HK-2 (cell line): Measurements from ENCODE around the gene TEAD4.

Source experiments
- DNase-seq: peaks from one replicate; pipeline ENCODE4 v3.0.0-alpha.2; 2018; ENCODE audit not compliant: unreplicated experiment

TEAD4 gene

GRCh38 chr12:2959192-2959504, at the start of gene TEAD4:
TSS of gene TEAD4 (plus strand) at chr12:2959397.
- DNase-seq: peak; percentile 90

- no peak for DNase-seq
Measured at GRCh38 chr12:2912216-2912575, 47.0 kb upstream of the TEAD4 start.

- no peak for DNase-seq
Measured at GRCh38 chr12:2919249-2919648, 39.9 kb upstream of the TEAD4 start.

- no peak for DNase-seq
Measured at GRCh38 chr12:2922329-2922728, 36.9 kb upstream of the TEAD4 start.

- no peak for DNase-seq
Measured at GRCh38 chr12:2923057-2923456, 36.1 kb upstream of the TEAD4 start.

- DNase-seq: no peak
Measured at GRCh38 chr12:2924019-2924418, 35.2 kb upstream of the TEAD4 start.

- DNase-seq: peak; percentile 18
Measured at GRCh38 chr12:2925322-2925995, 33.7 kb upstream of the TEAD4 start.

GRCh38 chr12:2930865-2931264, 28.3 kb upstream of the TEAD4 start:
- no peak for DNase-seq

GRCh38 chr12:2933586-2933985, 25.6 kb upstream of the TEAD4 start:
- no peak for DNase-seq

GRCh38 chr12:2934371-2934770, 24.8 kb upstream of the TEAD4 start:
- DNase-seq: no peak

GRCh38 chr12:2936301-2936700, 22.9 kb upstream of the TEAD4 start:
- DNase-seq: no peak

GRCh38 chr12:2937500-2937899, 21.7 kb upstream of the TEAD4 start:
- DNase-seq: no peak

- DNase-seq: no peak
Measured at GRCh38 chr12:2939191-2939590, 20.0 kb upstream of the TEAD4 start.

- DNase-seq: no peak
Measured at GRCh38 chr12:2940564-2940963, 18.6 kb upstream of the TEAD4 start.

GRCh38 chr12:2941524-2941923, 17.7 kb upstream of the TEAD4 start:
- DNase-seq: no peak

GRCh38 chr12:2944401-2945047, 14.7 kb upstream of the TEAD4 start:
- DNase-seq: peak; percentile 61

- no peak for DNase-seq
Measured at GRCh38 chr12:2949411-2949810, 9.8 kb upstream of the TEAD4 start.

GRCh38 chr12:2955888-2956287, 3.3 kb upstream of the TEAD4 start:
- DNase-seq: no peak

GRCh38 chr12:2957816-2958431, 1.3 kb upstream of the TEAD4 start:
- DNase-seq: no peak

- DNase-seq: peak; percentile 84
Measured at GRCh38 chr12:2958432-2959191, 585 bp upstream of the TEAD4 start.

GRCh38 chr12:2959505-2960389, 550 bp downstream of the TEAD4 start:
- peak; percentile 72 for DNase-seq
